Heart right ventricle (tissue), 16 donors: ENCODE results near the gene CALD1. TPM values are rescaled to one million over a fixed set of nuclear protein-coding genes. Genes with fewer than 3 reads are reported as not detected.

Experiments used
- ATAC-seq, 8 donors: fragments of 200-7000 bp; cut with Tn5 transposase; one replicate each; pipeline ENCODE4 v1.9.1; 2020; ENCODE audit warnings: mild to moderate bottlenecking in 8 of 8, moderate library complexity in 8 of 8, moderate number of reproducible peaks in 1 of 8
- DNase-seq, 2 donors: peaks; one replicate each; pipeline ENCODE4 v3.0.0-alpha.2; 2020
- H3K27ac ChIP-seq, 10 donors: fragments of 200-600 bp; sonication (generic) in 2 of 10; one replicate each; pipeline versions ENCODE4 v1.5.0 to v1.8.0; 2020 to 2022; ENCODE audit warnings: mild to moderate bottlenecking in 3 of 10
- H3K27me3 ChIP-seq, 7 donors: fragments of 200-600 bp; one replicate each; pipeline ENCODE4 v1.8.0; 2021 to 2022; ENCODE audit warnings: mild to moderate bottlenecking in 2 of 7
- H3K36me3 ChIP-seq, 9 donors: fragments of 200-600 bp; sonication (generic) in 1 of 9; one replicate each; pipeline versions ENCODE4 v1.5.0 to v1.8.0; 2020 to 2022; ENCODE audit warnings: mild to moderate bottlenecking in 2 of 9
- H3K4me1 ChIP-seq, 9 donors: fragments of 200-600 bp; sonication (generic) in 1 of 9; one replicate each; pipeline versions ENCODE4 v1.5.0 to v1.8.0; 2020 to 2022; ENCODE audit warnings: mild to moderate bottlenecking in 4 of 9
- H3K4me3 ChIP-seq, 10 donors: fragments of 200-600 bp; sonication (generic) in 2 of 10; one replicate each; pipeline versions ENCODE4 v1.5.0 to v1.8.0; 2020 to 2022; ENCODE audit warnings: mild to moderate bottlenecking in 7 of 10, moderate library complexity in 2 of 10
- H3K9me3 ChIP-seq, 11 donors: fragments of 200-600 bp in 10 of 11; sonication (generic) in 2 of 11; one replicate each; pipeline versions ENCODE4 v1.5.0 to v1.8.0; 2013 to 2022; ENCODE audit warnings: mild to moderate bottlenecking in 2 of 11, control low read depth in 1 of 11, moderate library complexity in 1 of 11
- WGBS, 2 donors: extraction: QIAGEN DNeasy Blood & Tissue Kit; methylation state at CpG; one replicate each; pipeline ENCODE4 v1.1.7; 2013; ENCODE audit warnings: inconsistent platforms in 1 of 2; 5-methylcytosine and 5-hydroxymethylcytosine counted together
- intact Hi-C, 10 donors: fragments of 100-400 bp; cut with DNase I; formaldehyde crosslinking; loops; one replicate each; pipeline versions ENCODE4 v1.11.1 to v1.14.2; 2022
- polyA plus RNA-seq, 2 donors: library from polyadenylated mRNA; stranded (reverse); fragments of 200-250 nt; gene quantifications; one replicate each; pipeline ENCODE4 v1.2.3, GENCODE V29; 2013
- total RNA-seq, 10 donors: library from RNA; stranded (reverse); fragmentation: NEBNext Ultra II Directional in 3 of 10; extraction: Animal tissue kit (Norgen Biotek cat#: 25700) in 3 of 10; gene quantifications; one replicate each; pipeline versions ENCODE4 v1.2.1 to v1.2.4, GENCODE V29; 2021 to 2023
- TF ChIP-seq, protein P1 (sequence below), 9 donors: fragments of 200-600 bp; sonication (generic) in 2 of 9; IDR thresholded peaks; one replicate each; pipeline versions ENCODE4 v1.5.0 to v1.8.0; 2021 to 2022; ENCODE audit warnings: antibody characterized with exemption in 9 of 9, mild to moderate bottlenecking in 5 of 9, moderate library complexity in 1 of 9
- donor health status: Arrhythmogenic right ventricular cardiomyopathy.
- donor health status: ischemic (EF 13 %, LVEDD 7.1; RV severe dilation, severe dysfunction).
- donor health status: healthy with polysubstance abuse.
- donor health status: DM: no; HTN: yes; CAD: no.
- donor health status: DM: no; HTN: no; CAD: no.
- donor health status: ischemic (EF 25% LVEDD 6.9; RV normal size, moderate dysfunction).
- donor health status: ischemic (EF 25% LVEDD 5.7; RV mildly dilated, moderate dysfunction).
- donor health status: healthy.
- donor health status: DM: yes; HTN: yes; CAD: no.
- donor health status: Ischemic cardiomyopathy.
- donor health status: ischemic (EF 35%, LVEDD 5.7; RV mildly dilated, moderate dysfunction).
- donor health status: nonischemic (EF 11% LVEDD 7.7; RV severe dilation, severe dysfunction).
- donor health status: DM: yes; HTN: yes; CAD: no.
- donor health status: PGD.
- donor health status: ischemic (EF 29% LVEDD 5.4; RV normal size, mild dysfunction).
- donor health status: nonischemic (EF 23%, LVEDD 6.1; RV moderate dilation, normal function).

The CALD1 gene
- total and polyA plus RNA-seq, 12 donors, result 69.9 to 180 (median 126) TPM

DNA sequence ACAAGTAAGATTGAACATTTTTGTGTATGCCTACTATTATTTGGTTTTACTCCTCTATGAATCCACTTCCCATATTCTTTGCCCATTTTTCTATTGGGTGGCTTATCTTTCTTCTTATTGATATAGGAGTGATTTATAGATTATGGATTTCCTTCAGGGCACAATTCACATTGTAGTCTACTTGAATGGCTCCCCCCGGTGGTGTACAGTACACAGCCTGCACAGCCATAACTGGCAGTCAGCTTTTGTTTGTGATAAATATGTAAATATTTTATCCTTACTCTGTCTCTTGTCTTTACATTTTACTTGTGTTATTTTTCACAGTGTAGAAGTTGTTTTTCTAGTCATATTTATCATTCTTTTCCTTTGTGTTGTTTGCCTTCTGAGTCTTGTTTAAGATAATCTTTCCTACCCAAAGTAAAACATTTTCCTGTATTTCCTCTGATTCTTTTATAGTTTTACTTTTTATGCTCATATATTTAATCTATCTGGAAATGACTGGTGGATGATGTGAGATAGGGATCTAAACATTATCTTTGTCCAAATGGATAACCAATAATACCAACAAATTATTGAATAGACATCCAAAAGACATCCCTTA, 23.9 kb upstream of the CALD1 start:
- intact Hi-C loops, result loop anchor here in 5 of 10 donors (5.0 to 10.0 kb wide), 4 partner anchors 61 to 189 kb away; no protein-coding TSS in a partner anchor
- DNase-seq (peak; percentile 17 to 30), ATAC-seq (peak in 1 of 8 donors; percentile 50)
- Histone ChIP-seq H3K4me1 (peaks cover 0 to 6% (median 0%) of the 10 kb centered on the region in 9 donors), H3K27ac (no peak overlapping the region), H3K4me3 (no peak overlapping the region), H3K36me3 (no peaks in the 10 kb centered on the region), H3K27me3 (no peaks in the 10 kb centered on the region), H3K9me3 (no peaks in the 10 kb centered on the region)
- TF ChIP-seq, protein P1, sequence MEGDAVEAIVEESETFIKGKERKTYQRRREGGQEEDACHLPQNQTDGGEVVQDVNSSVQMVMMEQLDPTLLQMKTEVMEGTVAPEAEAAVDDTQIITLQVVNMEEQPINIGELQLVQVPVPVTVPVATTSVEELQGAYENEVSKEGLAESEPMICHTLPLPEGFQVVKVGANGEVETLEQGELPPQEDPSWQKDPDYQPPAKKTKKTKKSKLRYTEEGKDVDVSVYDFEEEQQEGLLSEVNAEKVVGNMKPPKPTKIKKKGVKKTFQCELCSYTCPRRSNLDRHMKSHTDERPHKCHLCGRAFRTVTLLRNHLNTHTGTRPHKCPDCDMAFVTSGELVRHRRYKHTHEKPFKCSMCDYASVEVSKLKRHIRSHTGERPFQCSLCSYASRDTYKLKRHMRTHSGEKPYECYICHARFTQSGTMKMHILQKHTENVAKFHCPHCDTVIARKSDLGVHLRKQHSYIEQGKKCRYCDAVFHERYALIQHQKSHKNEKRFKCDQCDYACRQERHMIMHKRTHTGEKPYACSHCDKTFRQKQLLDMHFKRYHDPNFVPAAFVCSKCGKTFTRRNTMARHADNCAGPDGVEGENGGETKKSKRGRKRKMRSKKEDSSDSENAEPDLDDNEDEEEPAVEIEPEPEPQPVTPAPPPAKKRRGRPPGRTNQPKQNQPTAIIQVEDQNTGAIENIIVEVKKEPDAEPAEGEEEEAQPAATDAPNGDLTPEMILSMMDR (IDR thresholded peaks at IDR 0.05), result peak in 8 of 9 donors; percentile 26 to 77 (median 64)
- WGBS, 2 donors, result 65 to 71% methylated on average over 1 of the region's 1 CpG

DNA sequence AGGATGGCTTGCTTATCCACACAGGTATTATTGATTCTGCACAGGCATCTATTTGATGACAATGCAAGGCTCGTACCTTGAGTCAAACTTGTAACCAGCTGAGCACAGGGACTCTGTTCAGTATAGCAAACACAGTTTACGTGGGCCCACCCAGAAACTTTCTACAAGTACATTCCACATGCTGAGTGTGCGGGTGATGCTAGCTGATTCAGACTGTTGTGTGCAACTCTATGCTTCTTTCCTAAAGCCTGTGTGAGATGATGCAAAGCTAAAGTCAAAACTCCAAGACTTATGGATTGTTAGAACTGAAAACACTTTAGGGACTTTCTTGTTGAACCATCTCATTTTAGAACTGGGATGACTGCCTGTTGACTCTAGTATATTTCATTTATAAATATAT, 21.5 kb upstream of the CALD1 start:
- 95 to 100% methylated on average over 3 of the region's 3 CpGs for WGBS, 2 donors
- intact Hi-C loops, result loop anchor here in 5 of 10 donors (5.0 to 10.0 kb wide), 4 partner anchors 63 to 187 kb away; no protein-coding TSS in a partner anchor
- no peak for ATAC-seq
- no peak overlapping the region for H3K27ac ChIP-seq
- no peaks in the 10 kb centered on the region for H3K9me3 ChIP-seq
- no peaks in the 10 kb centered on the region for H3K36me3 ChIP-seq
- H3K4me1 ChIP-seq, result peaks cover 0 to 15% (median 5%) of the 10 kb centered on the region in 9 donors
- TF ChIP-seq, protein P1 (IDR thresholded peaks at IDR 0.05), result no peak
- no peak for DNase-seq
- H3K27me3 ChIP-seq, result no peaks in the 10 kb centered on the region
- no peak overlapping the region for H3K4me3 ChIP-seq

DNA sequence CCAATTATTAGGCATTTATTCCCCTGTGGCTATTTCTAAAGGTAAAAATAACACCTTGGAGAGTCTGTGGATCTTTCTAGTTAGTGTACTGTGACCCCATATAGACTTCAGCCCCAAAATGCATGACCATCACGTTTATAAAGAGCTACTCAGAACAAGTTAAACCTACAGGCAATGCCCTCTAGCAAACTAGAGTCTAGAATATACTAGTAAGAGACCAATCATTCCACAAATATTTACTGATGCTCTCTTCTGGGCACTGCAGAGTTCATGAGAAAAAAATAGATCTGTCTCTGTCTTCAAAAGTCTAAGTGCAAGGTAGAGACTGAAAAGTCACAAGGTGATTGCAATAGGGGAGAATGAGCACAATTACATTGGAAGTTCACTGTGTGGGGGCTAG, 20.5 kb upstream of the CALD1 start:
- Histone ChIP-seq H3K9me3 (no peaks in the 10 kb centered on the region), H3K4me1 (peaks cover 0 to 18% (median 5%) of the 10 kb centered on the region in 9 donors), H3K36me3 (no peaks in the 10 kb centered on the region), H3K4me3 (no peak overlapping the region), H3K27me3 (no peaks in the 10 kb centered on the region), H3K27ac (peak overlapping the region in 1 of 10 donors; percentile 2)
- intact Hi-C loops, result loop anchor here in 5 of 10 donors (5.0 to 10.0 kb wide), 4 partner anchors 64 to 186 kb away; no protein-coding TSS in a partner anchor
- DNase-seq (no peak), ATAC-seq (no peak)
- TF ChIP-seq, protein P1 (IDR thresholded peaks at IDR 0.05), result no peak
- WGBS, 2 donors, result 49 to 77% methylated on average over 1 of the region's 1 CpG

DNA sequence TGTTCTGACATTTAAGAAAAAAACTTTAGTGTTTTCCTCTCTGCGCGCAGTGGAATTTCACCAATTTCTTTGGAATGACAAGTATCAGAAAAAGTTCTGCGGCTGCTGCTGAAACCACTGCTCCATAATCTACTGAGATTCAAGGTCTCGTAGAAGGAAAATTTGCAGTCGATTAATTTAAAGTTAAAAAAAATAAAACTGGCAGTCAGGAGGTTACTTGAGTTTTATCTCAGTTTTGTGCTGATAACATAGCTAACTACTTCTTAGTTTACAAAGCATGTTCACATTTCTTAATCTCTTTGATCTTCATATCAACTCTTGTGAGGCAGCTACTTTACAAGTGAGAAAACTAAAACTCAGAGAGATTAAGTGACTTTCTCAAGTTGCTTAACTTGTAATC, 18.2 kb upstream of the CALD1 start:
- ATAC-seq (no peak), DNase-seq (no peak)
- no peaks in the 10 kb centered on the region for H3K36me3 ChIP-seq
- WGBS, 2 donors, result 59 to 66% methylated on average over 5 of the region's 5 CpGs
- H3K4me1 ChIP-seq, result peaks cover 0 to 23% (median 8%) of the 10 kb centered on the region in 9 donors
- H3K4me3 ChIP-seq, result no peak overlapping the region
- H3K27me3 ChIP-seq, result no peaks in the 10 kb centered on the region
- peak overlapping the region in 1 of 10 donors; percentile 7 for H3K27ac ChIP-seq
- intact Hi-C loops, result loop anchor here in 1 of 10 donors (5.0 kb wide), 1 partner anchor 176 kb away; no protein-coding TSS in a partner anchor
- H3K9me3 ChIP-seq, result no peaks in the 10 kb centered on the region
- TF ChIP-seq, protein P1 (IDR thresholded peaks at IDR 0.05), result no peak
